Body of pancreas (tissue), 4 donors: ENCODE data around the gene JMJD6. TPM values are rescaled to one million over a fixed set of nuclear protein-coding genes. Genes with fewer than 3 reads are reported as not detected.
A peak's percentile ranks its signal among the peaks of the same experiment; 100 is the strongest.
"Not testable (repeated sequence)": the region's sequence is repeated elsewhere in the genome, so short reads cannot be mapped to it uniquely, and the experiment has no call there.

Experiments
- ATAC-seq: fragments of 150-250 bp; one replicate; pipeline ENCODE4 v1.9.1; 2016
- DNase-seq, 4 donors: peaks; one replicate each; pipeline ENCODE4 v3.0.0-alpha.2; 2019
- H3K27ac ChIP-seq, 4 donors: fragments of 200-600 bp; sonication (generic); 1 replicate in 3 of 4; 2 replicates in 1 of 4; pipeline versions ENCODE4 v1.5.1 to v1.6.1; 2016 to 2019; ENCODE audit warnings: mild to moderate bottlenecking in 1 of 4, mixed read lengths in 1 of 4, moderate library complexity in 1 of 4
- H3K27me3 ChIP-seq, 2 donors: fragments of 200-600 bp; sonication (generic); one replicate each; pipeline ENCODE4 v1.6.0; 2016; ENCODE audit warnings: mild to moderate bottlenecking in 1 of 2
- H3K36me3 ChIP-seq, 2 donors: fragments of 200-600 bp; sonication (generic); replicated peaks in 1 of 2; 2 replicates each; pipeline ENCODE4 v1.5.1; 2016; ENCODE audit warnings: low read depth in 2 of 2; ENCODE audit not compliant: insufficient read depth in 1 of 2
- H3K4me1 ChIP-seq: fragments of 200-600 bp; sonication (generic); one replicate; pipeline ENCODE4 v1.6.0; 2016
- H3K4me3 ChIP-seq, 2 donors: fragments of 200-600 bp; sonication (generic); 1 replicate in 1 of 2; 2 replicates in 1 of 2; pipeline ENCODE4 v1.5.1; 2016 to 2019
- H3K9me3 ChIP-seq, 3 donors: fragments of 200-600 bp; sonication (generic); 1 replicate in 2 of 3; 2 replicates in 1 of 3; pipeline ENCODE4 v1.5.1; 2016
- POLR2A ChIP-seq, 3 donors: fragments of 450-650 bp; IDR thresholded peaks; one replicate each; pipeline ENCODE4 v1.6.1; 2016; ENCODE audit warnings: antibody characterized with exemption in 3 of 3, mild to moderate bottlenecking in 2 of 3
- WGBS, 2 donors: methylation state at CpG; one replicate each; pipeline ENCODE4 v1.1.5; 2017; 5-methylcytosine and 5-hydroxymethylcytosine counted together
- intact Hi-C: fragments of 100-400 bp; cut with DNase I; formaldehyde crosslinking; loops from one replicate; pipeline ENCODE4 v1.15.1; 2023
- total RNA-seq, 2 donors: library from RNA; depleted of rRNA; stranded (reverse); fragments of >200 nt; gene quantifications; one replicate each; pipeline ENCODE4 v1.1.0, GENCODE V29; 2016
- TF ChIP-seq, protein P1 (sequence below), 7 experiments: fragments of 450-650 bp in 4 of 7; fragments of 200-600 bp in 3 of 7; sonication (generic) in 3 of 7; IDR thresholded peaks; one replicate each; pipeline ENCODE4 v1.5.1; 2016 to 2019; ENCODE audit warnings: antibody characterized with exemption in 7 of 7

Gene JMJD6
- total RNA-seq, 2 donors from 2014 or later: 15.2 to 20.0 TPM

DNA sequence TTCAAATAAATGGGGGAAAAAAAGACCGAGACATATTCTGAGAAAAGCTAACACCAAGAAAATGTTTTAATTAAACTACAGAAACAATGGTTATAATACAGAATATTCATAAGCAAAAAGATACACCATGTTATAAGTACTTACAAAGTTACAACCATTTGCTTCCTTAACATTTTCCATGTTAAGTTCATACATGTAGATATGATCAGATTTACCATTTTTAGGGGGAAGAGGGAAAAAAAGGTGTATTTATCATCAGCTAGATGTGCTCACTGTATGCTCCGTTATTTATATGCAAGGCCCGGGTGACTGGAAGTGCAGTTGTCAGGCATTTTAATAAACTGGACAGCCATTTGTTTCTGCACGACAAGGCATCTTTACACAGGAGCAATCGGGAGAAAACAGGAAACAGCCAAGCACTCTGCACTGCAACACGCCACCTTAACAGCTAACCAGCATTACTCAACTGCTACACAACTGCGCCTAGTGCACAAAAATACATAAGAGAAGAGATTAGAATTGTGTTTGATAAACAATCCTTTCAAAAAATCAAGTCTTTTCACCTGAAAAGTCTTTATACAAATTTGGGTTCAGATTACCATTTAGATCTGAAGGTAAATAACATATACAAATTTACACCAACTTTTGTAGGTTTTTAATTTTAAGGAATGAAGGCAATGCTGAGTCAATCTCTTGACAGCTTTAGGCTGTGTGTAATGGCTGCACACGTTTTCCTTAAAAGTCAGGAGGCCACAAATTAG is 7.9 kb upstream of the JMJD6 start:
- H3K4me3 ChIP-seq: no peak overlapping the region
- ATAC-seq: no peak
- peak overlapping the region in 2 of 4 donors; percentile 10 to 98 for H3K27ac ChIP-seq
- WGBS, 2 donors: 13 to 15% methylated on average over 8 of the region's 8 CpGs
- H3K9me3 ChIP-seq: no peaks in the 10 kb centered on the region
- H3K36me3 ChIP-seq: peaks cover 0 to 22% of the 10 kb centered on the region in 2 donors
- H3K4me1 ChIP-seq: peaks cover 62% of the 10 kb centered on the region
- DNase-seq: peak in 2 of 4 donors; percentile 19 to 25
- H3K27me3 ChIP-seq: no peaks in the 10 kb centered on the region
- intact Hi-C loops: no loop called here
- TF ChIP-seq, protein P1, sequence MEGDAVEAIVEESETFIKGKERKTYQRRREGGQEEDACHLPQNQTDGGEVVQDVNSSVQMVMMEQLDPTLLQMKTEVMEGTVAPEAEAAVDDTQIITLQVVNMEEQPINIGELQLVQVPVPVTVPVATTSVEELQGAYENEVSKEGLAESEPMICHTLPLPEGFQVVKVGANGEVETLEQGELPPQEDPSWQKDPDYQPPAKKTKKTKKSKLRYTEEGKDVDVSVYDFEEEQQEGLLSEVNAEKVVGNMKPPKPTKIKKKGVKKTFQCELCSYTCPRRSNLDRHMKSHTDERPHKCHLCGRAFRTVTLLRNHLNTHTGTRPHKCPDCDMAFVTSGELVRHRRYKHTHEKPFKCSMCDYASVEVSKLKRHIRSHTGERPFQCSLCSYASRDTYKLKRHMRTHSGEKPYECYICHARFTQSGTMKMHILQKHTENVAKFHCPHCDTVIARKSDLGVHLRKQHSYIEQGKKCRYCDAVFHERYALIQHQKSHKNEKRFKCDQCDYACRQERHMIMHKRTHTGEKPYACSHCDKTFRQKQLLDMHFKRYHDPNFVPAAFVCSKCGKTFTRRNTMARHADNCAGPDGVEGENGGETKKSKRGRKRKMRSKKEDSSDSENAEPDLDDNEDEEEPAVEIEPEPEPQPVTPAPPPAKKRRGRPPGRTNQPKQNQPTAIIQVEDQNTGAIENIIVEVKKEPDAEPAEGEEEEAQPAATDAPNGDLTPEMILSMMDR (IDR thresholded peaks at IDR 0.05): no peak
- no peak for TF ChIP-seq POLR2A (IDR thresholded peaks at IDR 0.05)

DNA sequence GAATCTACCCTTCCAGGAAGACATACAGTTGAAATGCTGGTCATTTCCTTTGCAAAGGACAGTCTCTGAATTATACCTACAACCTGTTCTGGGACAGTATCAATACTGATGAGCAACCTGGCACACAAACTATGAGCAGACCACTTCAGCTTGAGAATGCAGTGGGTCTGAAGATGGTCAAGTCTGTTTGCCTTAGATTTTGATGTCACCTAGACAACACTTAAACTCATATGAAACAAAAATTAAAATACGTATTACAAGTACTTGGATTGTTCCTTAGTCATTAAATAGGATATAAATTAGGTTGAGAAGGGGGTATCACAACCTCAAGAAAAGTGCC is 7.2 kb upstream of the JMJD6 start:
- H3K27ac ChIP-seq: peak overlapping the region in 1 of 4 donors; percentile 7
- WGBS, 2 donors: 73 to 85% methylated on average over 1 of the region's 1 CpG
- DNase-seq: no peak
- TF ChIP-seq, protein P1 (IDR thresholded peaks at IDR 0.05): no peak
- no peak for TF ChIP-seq POLR2A (IDR thresholded peaks at IDR 0.05)
- ATAC-seq: no peak
- H3K9me3 ChIP-seq: no peaks in the 10 kb centered on the region
- no peaks in the 10 kb centered on the region for H3K27me3 ChIP-seq
- intact Hi-C loops: no loop called here
- H3K4me3 ChIP-seq: no peak overlapping the region
- H3K4me1 ChIP-seq: peaks cover 58% of the 10 kb centered on the region
- peaks cover 0 to 22% of the 10 kb centered on the region in 2 donors for H3K36me3 ChIP-seq

DNA sequence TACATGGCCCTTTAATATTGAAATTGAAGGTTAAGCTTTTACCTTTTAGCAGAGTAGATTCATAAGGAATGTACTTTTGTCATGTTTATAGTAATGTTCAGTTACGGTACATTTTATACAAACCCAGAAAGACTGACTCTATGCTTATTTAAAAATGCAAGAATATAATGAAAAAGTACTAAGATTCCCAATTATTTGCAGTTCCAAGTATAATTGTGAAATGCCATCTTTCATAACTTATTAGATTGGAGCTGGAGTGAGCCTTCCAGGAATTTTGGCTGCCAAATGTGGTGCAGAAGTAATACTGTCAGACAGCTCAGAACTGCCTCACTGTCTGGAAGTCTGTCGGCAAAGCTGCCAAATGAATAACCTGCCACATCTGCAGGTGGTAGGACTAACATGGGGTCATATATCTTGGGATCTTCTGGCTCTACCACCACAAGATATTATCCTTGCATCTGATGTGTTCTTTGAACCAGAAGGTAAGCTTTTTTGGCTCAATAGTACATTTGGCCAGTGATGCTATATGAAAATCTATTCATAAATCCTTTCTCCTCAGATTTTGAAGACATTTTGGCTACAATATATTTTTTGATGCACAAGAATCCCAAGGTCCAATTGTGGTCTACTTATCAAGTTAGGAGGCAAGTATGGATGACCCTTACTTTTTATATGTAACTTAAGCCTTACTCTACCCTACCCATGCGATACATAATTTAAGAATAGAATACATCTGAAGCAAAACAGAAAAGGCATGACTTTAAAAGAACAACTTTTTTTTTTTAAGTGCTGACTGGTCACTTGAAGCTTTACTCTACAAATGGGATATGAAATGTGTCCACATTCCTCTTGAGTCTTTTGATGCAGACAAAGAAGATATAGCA is 6.6 kb upstream of the JMJD6 start:
- DNase-seq (no peak), ATAC-seq (no peak)
- Histone ChIP-seq H3K36me3 (peaks cover 0 to 22% of the 10 kb centered on the region in 2 donors), H3K9me3 (no peaks in the 10 kb centered on the region), H3K27me3 (no peaks in the 10 kb centered on the region), H3K4me1 (peaks cover 62% of the 10 kb centered on the region), H3K4me3 (no peak overlapping the region), H3K27ac (peak overlapping the region in 1 of 4 donors; percentile 7)
- 68 to 71% methylated on average over 3 of the region's 3 CpGs for WGBS, 2 donors
- peak in 1 of 3 donors; percentile 13 for TF ChIP-seq POLR2A (IDR thresholded peaks at IDR 0.05)
- TF ChIP-seq, protein P1 (IDR thresholded peaks at IDR 0.05): no peak
- intact Hi-C loops: no loop called here

DNA sequence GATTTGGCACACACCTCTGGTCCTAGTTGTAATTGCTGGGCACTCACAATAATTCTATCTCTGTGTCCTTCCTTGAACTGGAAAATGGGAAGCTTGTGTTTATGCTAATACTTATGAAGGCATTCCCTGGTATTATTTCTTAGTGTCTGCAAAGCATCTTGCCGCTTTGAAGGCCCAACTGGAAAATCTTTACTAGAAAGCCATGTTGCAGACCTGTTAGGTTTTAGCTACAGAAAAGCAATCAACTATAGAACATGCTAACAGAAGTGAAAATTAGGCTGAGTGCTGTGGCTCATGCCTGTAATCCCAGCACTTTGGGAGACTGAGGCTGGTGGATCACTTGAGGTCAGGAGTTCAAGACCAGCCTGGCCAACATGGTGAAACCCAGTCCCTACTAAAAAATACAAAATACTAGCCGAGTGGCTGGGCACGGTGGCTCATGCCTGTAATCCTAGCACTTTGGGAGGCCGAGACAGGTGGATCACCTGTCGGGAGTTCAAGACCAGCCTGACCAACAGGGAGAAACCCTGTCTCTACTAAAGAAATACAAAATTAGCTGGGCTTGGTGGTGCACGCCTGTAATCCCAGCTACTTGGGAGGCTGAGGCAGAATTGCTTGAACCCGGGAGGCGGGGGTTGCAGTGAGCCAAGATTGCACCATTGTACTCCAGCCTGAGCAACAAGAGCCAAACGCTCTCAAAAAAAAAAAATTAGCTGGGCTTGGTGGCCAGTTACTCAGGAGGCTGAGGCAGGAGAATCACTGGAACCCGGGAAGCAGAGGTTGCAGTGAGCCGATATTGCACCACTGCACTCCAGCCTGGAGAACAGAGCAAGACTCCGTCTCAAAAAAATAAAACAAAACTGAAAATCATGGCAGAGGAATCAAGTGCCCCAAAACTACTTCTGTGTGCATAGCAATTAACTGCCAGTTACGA is 5.7 kb upstream of the JMJD6 start:
- 88 to 90% methylated on average over 13 of the region's 13 CpGs for WGBS, 2 donors
- H3K27me3 ChIP-seq, H3K27ac ChIP-seq, intact Hi-C loops, ATAC-seq, H3K4me3 ChIP-seq, DNase-seq, H3K9me3 ChIP-seq: not testable (repeated sequence)
- Histone ChIP-seq H3K4me1 (peaks cover 70% of the 10 kb centered on the region), H3K36me3 (peaks cover 0 to 22% of the 10 kb centered on the region in 2 donors)
